Activated CD8-positive, alpha-beta T cell treated with anti-CD3 and anti-CD28 coated beads for 36 hours (primary cell): ENCODE measurements around the gene UPB1. TPM values are rescaled to one million over a fixed set of nuclear protein-coding genes. Genes with fewer than 3 reads are reported as not detected.

Source experiments
- total RNA-seq, 2 experiments: library from RNA; stranded (reverse); gene quantifications; one replicate each; pipeline ENCODE4 v1.2.3, GENCODE V29; 2021

UPB1 gene
- total RNA-seq, 2 experiments from 2014 or later, result 0.16 to 0.49 TPM

Other genes starting within 250 kb of the UPB1 start
- gene SPECC1L, start 224.5 kb upstream of the UPB1 start, total RNA-seq, result 10 to 100 TPM; 38.9 to 39.0 TPM
- gene ADORA2A, start 67.7 kb upstream of the UPB1 start, total RNA-seq, result 10 to 100 TPM; 41.4 to 42.9 TPM
- gene GUCD1, start 59.8 kb downstream of the UPB1 start, total RNA-seq, result 100 to 1,000 TPM in 1 of 2 experiments, 10 to 100 TPM in 1; 99.7 to 111 TPM
- 100 to 1,000 TPM; 153 to 165 TPM for gene SNRPD3, start 60.7 kb downstream of the UPB1 start, total RNA-seq
- gene LRRC75B, start 97.7 kb downstream of the UPB1 start, total RNA-seq, result 1 to 10 TPM; 1.2 to 1.5 TPM
- gene GGT1, start 107.9 kb downstream of the UPB1 start, total RNA-seq, result 10 to 100 TPM; 15.6 to 17.8 TPM